Measurements from ENCODE around the gene PPP1R3C. TPM values are rescaled to one million over a fixed set of nuclear protein-coding genes. Genes with fewer than 3 reads are reported as not detected.

PPP1R3C gene
- total RNA-seq, 1 donor from 2014 or later = 1.8 TPM

DNA sequence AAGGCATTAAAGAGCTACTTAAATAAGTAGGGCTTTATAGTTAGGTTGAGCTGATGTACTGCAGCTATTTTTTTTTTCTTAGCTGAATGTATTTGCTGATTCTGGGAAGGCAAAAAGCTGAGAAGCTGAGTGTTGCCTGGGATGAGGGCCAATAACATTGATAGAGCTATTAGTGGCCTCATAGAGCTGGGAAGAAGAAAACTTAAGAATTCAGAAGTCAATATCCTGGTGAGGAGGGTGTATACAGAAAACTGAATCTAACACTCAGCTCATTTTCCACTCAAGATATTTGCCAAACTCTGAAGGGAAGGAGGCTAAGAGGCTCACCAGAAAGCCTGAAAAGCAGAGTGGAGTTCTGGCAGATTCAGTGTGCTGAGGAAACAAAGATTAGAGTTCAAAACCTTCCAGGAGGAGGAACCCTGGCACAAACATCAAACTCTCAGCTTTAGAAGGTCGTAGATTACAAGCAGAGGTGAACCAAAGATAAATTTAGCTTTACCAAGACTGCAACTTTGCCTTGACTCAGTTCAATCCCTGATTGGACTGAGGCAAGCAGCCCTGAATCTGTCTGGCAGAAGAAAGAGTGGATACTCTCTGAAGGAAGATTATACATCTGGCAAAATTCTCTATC, 11.3 kb downstream of the PPP1R3C start:
- DNase-seq (ENCODE audit: low read depth) = no peak
- Histone ChIP-seq H3K36me3 (ENCODE audit: control insufficient read depth, insufficient read depth, low read length) (no peaks in the 10 kb centered on the region), H3K27me3 (ENCODE audit: control insufficient read depth, insufficient read depth, low read length) (no peaks in the 10 kb centered on the region), H3K4me3 (ENCODE audit: low read depth, low read length) (no peak overlapping the region)
- TF ChIP-seq, protein P1, sequence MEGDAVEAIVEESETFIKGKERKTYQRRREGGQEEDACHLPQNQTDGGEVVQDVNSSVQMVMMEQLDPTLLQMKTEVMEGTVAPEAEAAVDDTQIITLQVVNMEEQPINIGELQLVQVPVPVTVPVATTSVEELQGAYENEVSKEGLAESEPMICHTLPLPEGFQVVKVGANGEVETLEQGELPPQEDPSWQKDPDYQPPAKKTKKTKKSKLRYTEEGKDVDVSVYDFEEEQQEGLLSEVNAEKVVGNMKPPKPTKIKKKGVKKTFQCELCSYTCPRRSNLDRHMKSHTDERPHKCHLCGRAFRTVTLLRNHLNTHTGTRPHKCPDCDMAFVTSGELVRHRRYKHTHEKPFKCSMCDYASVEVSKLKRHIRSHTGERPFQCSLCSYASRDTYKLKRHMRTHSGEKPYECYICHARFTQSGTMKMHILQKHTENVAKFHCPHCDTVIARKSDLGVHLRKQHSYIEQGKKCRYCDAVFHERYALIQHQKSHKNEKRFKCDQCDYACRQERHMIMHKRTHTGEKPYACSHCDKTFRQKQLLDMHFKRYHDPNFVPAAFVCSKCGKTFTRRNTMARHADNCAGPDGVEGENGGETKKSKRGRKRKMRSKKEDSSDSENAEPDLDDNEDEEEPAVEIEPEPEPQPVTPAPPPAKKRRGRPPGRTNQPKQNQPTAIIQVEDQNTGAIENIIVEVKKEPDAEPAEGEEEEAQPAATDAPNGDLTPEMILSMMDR (IDR thresholded peaks at IDR 0.05; ENCODE audit: insufficient read depth, low read length, poor library complexity, severe bottlenecking) = no peak

DNA sequence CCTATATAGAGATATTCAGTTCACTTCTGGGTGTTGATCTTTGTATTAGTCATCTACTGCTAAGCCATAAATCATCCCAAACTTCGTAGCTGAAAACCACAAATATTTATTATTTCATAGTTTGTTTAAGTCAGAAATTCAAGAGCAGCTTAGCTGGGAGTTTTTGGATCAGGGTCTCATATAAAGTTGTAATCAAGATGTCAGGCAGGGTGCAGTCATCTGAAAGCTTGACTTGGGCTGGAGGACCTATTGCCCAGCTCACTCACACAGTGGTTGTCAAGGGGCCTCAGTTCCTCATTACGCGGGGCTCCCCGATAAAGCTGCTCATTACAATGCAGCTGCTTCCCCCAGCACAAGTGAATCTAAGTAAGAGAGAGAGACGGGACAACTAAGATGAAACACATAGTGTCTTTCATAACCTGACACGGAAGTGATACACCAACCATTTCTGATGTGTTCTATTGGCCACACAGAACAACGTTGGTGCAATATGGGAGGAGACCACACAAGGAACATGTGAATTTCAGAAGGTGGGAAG, 15.7 kb downstream of the PPP1R3C start:
- TF ChIP-seq, protein P1 (IDR thresholded peaks at IDR 0.05; ENCODE audit: insufficient read depth, low read length, poor library complexity, severe bottlenecking) = no peak
- Histone ChIP-seq H3K36me3 (ENCODE audit: control insufficient read depth, insufficient read depth, low read length) (no peaks in the 10 kb centered on the region), H3K27me3 (ENCODE audit: control insufficient read depth, insufficient read depth, low read length) (no peaks in the 10 kb centered on the region), H3K4me3 (ENCODE audit: low read depth, low read length) (no peak overlapping the region)
- no peak for DNase-seq (ENCODE audit: low read depth)

DNA sequence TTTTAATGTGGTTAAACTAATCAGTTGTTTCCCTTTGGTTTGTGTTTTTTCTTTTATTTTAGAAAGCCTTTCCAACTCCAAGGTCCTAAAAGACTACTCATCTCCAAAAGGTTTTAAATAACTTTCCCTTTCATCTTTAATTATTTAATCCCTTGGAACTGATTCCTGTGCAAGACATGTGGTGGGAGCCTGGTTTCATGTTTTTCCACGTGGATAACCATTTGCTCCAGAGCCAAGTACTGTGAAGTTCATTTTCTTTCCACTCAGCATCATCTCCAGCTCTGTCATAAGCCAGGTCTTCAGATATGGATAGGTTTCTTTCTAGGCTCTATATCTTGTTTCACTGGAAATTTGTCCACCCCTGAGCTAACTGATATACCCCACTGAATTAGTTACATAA, 16.7 kb downstream of the PPP1R3C start:
- DNase-seq (ENCODE audit: low read depth) = no peak
- Histone ChIP-seq H3K27me3 (ENCODE audit: control insufficient read depth, insufficient read depth, low read length) (no peaks in the 10 kb centered on the region), H3K36me3 (ENCODE audit: control insufficient read depth, insufficient read depth, low read length) (no peaks in the 10 kb centered on the region), H3K4me3 (ENCODE audit: low read depth, low read length) (no peak overlapping the region)
- TF ChIP-seq, protein P1 (IDR thresholded peaks at IDR 0.05; ENCODE audit: insufficient read depth, low read length, poor library complexity, severe bottlenecking) = no peak

DNA sequence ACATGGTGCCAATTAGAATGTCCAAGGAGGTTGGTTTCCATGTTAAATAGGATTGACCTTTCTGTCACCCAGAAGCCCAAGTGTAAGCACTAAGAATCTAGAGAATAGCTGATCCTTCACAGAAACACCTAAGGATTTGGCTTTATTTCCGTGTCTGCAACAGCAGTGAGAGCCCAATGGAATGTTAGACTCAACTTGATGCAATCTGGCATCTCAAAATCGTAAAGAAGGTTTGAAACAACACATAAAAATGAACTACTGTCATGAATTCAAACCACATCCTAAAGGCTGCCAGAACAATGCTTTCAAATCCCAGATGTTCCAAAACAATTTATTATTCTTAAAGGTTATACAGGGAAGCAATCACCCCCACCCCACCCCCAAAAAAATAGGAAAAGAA, 18.6 kb downstream of the PPP1R3C start:
- TF ChIP-seq, protein P1 (IDR thresholded peaks at IDR 0.05; ENCODE audit: insufficient read depth, low read length, poor library complexity, severe bottlenecking) = no peak
- no peaks in the 10 kb centered on the region for H3K36me3 ChIP-seq (ENCODE audit: control insufficient read depth, insufficient read depth, low read length)
- DNase-seq (ENCODE audit: low read depth) = no peak
- no peaks in the 10 kb centered on the region for H3K27me3 ChIP-seq (ENCODE audit: control insufficient read depth, insufficient read depth, low read length)
- H3K4me3 ChIP-seq (ENCODE audit: low read depth, low read length) = no peak overlapping the region

DNA sequence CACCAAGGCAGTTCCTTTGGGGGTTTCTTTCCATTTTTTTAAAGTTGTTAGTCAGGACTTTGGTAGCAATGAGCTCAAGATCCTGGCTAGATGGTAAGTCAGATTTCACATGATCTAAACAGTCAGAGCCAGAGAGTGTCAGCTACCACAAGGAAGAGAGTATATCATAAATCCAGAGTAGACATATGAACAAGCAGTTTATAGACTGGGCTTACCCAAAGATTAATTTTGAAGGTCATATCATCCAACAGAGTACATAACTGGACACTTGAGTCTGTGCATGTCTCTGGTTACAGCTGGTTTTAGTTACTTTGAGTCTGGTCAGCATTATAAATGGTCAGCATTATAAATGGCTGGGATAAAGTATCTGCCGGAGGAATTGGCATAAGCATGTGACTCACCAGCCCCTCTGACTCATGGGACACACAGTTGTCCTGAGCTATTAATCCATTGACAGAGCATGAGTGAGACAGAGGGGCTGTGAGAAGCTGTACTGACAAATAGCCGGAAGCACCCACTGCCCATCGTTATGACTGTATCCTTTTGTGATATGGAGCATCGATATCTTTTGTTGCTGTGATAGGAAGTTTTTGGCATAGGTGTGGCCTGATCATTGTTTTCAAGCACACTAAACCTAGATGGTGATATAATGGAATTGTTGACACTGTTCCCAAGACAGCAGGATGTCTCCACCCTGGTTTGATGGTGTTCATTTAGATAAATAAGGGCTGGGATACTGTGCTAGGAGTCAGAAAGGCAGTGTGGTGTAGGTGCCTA, 19.3 kb downstream of the PPP1R3C start:
- TF ChIP-seq, protein P1 (IDR thresholded peaks at IDR 0.05; ENCODE audit: insufficient read depth, low read length, poor library complexity, severe bottlenecking) = no peak
- peak; percentile 85 for DNase-seq (ENCODE audit: low read depth)
- no peak overlapping the region for H3K4me3 ChIP-seq (ENCODE audit: low read depth, low read length)

More for the DNA sequence above, 19.3 kb downstream of the PPP1R3C start:
- Histone ChIP-seq H3K27me3 (ENCODE audit: control insufficient read depth, insufficient read depth, low read length) (no peaks in the 10 kb centered on the region), H3K36me3 (ENCODE audit: control insufficient read depth, insufficient read depth, low read length) (no peaks in the 10 kb centered on the region)

Data from kidney epithelial cell (primary cell).